Measurements from ENCODE around the gene EHD4. TPM values are rescaled to one million over a fixed set of nuclear protein-coding genes. Genes with fewer than 3 reads are reported as not detected.

Gene EHD4
- total RNA-seq, 3 donors from 2014 or later = 26.4 to 39.0 (median 35.0) TPM

DNA sequence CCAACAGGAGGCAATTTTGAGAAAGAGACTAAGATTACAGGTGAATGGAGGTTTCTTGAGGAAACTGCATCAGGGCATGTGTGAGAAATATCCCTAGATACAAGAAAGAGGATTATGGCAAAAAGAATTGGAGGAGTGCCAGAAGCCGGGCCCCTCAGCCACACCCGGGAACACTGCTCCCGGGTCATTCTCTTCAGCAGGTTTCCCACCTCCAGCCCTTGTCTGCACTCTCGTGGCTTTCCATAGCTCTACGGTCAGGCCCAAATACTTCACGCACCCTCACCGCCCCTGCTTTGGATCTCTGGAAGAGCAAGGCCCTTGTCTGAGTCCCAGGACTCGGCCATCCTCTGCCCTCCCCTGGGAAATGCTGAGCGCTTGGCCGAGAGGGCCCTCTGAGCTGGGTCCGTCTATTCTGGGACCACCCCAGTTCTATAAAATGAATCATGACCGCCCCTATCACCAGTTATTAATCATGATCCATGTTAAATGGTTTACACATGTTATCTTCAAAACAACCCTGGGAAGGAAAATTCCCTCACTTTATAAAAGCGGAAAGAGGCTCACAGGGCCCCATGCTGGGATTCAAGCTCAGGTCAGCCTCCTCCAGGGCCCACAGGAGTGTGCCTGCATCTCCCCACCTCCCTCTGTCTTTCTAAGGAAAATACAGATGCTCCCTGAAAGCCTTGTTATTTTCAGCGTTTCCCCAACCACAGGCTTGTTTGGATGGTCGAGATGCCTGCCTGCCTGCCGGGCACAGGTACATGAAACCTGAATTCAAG lies 39.7 kb downstream of the EHD4 start:
- Histone ChIP-seq H3K36me3 (ENCODE audit: low read depth) (no peaks in the 10 kb centered on the region), H3K4me1 (ENCODE audit: low read depth) (peaks cover 62% of the 10 kb centered on the region), H3K9me3 (no peaks in the 10 kb centered on the region), H3K4me3 (no peak overlapping the region)
- intact Hi-C loops (cut with DNase I, micrococcal nuclease) = no loop called here
- ATAC-seq (no peak), DNase-seq (no peak)
- TF ChIP-seq, protein P1, sequence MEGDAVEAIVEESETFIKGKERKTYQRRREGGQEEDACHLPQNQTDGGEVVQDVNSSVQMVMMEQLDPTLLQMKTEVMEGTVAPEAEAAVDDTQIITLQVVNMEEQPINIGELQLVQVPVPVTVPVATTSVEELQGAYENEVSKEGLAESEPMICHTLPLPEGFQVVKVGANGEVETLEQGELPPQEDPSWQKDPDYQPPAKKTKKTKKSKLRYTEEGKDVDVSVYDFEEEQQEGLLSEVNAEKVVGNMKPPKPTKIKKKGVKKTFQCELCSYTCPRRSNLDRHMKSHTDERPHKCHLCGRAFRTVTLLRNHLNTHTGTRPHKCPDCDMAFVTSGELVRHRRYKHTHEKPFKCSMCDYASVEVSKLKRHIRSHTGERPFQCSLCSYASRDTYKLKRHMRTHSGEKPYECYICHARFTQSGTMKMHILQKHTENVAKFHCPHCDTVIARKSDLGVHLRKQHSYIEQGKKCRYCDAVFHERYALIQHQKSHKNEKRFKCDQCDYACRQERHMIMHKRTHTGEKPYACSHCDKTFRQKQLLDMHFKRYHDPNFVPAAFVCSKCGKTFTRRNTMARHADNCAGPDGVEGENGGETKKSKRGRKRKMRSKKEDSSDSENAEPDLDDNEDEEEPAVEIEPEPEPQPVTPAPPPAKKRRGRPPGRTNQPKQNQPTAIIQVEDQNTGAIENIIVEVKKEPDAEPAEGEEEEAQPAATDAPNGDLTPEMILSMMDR (IDR thresholded peaks at IDR 0.05) = no peak

- H3K9me3 ChIP-seq = no peaks in the 10 kb centered on the region
- H3K4me1 ChIP-seq (ENCODE audit: low read depth) = peaks cover 68% of the 10 kb centered on the region
- ATAC-seq (no peak), DNase-seq (no peak)
- no peaks in the 10 kb centered on the region for H3K36me3 ChIP-seq (ENCODE audit: low read depth)
- intact Hi-C loops (cut with DNase I, micrococcal nuclease) = no loop called here
- no peak overlapping the region for H3K4me3 ChIP-seq
- TF ChIP-seq, protein P1 (IDR thresholded peaks at IDR 0.05) = no peak
Observed at GRCh38 chr15:41932101-41932500, 40.3 kb downstream of the EHD4 start.

DNA sequence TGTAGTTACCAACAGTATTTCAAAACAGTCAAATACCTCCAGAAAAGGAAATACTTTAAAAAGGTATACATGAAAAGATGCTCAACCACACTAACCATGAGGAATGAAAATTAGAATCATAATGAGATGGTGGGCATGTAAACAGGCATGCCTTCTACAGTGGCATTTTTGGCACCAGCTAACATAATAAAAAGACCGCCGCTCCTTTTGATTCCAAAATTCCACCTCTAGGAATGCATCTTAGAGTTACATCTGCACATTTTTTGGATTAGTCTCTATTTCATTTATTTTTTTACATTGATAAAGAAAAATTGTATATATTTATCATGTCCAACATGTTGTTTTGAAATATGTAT lies 41.5 kb downstream of the EHD4 start:
- DNase-seq = no peak
- Histone ChIP-seq H3K9me3 (no peaks in the 10 kb centered on the region), H3K4me1 (ENCODE audit: low read depth) (peaks cover 77% of the 10 kb centered on the region), H3K4me3 (no peak overlapping the region), H3K36me3 (ENCODE audit: low read depth) (no peaks in the 10 kb centered on the region)
- TF ChIP-seq, protein P1 (IDR thresholded peaks at IDR 0.05) = no peak
- no peak for ATAC-seq
- intact Hi-C loops (cut with DNase I, micrococcal nuclease) = no loop called here

DNA sequence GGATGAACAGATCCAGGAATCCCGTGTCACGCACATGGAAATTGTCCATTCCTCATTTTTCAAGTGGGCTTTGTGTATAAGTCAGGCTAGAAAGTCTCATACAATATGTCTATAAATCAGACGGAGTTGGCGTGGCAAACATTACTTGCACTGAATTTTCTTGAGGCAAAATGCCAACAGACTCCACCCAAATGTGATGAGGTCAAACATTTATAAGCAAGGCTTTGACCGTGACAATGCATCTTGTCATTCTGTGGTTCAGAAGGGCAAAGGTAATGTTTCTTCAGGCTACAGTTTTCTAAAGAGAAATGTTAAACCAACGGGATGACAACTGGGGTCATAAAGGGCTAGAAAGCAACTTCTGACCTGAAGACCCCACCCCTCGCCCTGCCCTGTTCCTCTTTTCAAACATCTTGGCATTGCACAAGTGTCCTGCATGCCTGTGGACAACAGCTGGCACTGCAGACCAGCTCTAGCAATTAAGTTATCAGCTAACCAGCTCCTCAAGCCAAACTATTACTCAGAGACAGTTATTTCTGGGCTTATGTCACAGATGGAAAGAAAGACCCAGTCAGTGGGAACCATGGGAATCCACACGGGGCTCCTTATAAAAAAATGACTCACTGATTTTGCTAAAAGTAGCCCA lies 42.0 kb downstream of the EHD4 start:
- no peak overlapping the region for H3K4me3 ChIP-seq
- TF ChIP-seq, protein P1 (IDR thresholded peaks at IDR 0.05) = no peak
- ATAC-seq (peak; percentile 56), DNase-seq (peak; percentile 56 to 86 (median 71))
- no peaks in the 10 kb centered on the region for H3K9me3 ChIP-seq
- intact Hi-C loops (cut with DNase I, micrococcal nuclease) = no loop called here
- peaks cover 73% of the 10 kb centered on the region for H3K4me1 ChIP-seq (ENCODE audit: low read depth)
- no peaks in the 10 kb centered on the region for H3K36me3 ChIP-seq (ENCODE audit: low read depth)

DNA sequence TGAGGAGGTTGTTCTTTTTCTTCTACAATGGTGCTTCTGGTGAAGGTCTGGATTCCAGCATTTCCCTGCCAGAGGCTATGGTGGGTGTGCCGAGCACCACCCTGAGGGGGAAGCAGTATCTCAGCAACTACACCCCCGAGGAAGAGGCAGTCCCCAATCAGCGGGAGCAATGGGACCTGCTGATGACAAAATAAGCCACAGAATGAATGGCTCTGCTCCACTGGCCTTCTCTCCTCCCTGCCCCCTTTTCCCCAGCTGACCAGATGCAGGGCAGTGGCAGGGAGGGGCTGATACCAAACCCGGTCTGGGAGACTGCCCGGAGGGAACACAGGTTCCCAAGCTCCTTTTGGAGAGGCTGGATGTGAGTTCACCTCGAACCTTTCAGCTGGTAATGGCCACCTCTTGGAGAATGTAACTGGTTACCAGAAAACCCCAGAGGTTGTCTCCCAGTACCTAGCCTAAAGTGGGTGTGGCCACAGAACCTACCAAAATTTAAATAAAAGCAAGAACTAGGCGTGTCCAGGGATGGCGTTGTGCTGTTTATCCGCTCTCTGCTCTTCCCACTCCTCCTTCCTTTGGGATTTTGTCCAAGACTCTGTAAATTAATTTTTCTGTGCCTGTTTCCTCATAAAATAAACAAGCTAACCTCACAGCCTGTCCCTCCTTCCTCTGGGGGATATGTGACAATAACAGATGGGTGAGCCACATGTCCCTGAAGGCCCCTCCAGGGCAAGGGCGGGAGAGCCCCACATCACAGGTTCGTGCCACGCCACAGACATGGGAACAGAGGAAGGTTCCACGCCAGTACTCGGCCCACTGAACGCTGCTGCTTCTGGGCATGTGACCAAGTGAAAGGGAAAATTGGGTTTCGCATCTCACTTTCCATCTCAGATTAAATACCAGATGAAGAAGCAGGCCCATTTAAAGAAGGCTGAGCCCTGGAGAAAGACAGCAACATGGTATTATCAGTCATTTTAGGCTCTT lies 43.4 kb downstream of the EHD4 start:
- intact Hi-C loops (cut with DNase I, micrococcal nuclease) = loop anchor here in 1 of 2 donors (5.0 kb wide), 1 partner anchor 43 kb away; the partner anchor contains the start of gene EHD4
- peak in 2 of 3 donors; percentile 42 to 71 for DNase-seq

More for the DNA sequence above, 43.4 kb downstream of the EHD4 start:
- ATAC-seq = peak; percentile 3
- Histone ChIP-seq H3K36me3 (ENCODE audit: low read depth) (no peaks in the 10 kb centered on the region), H3K9me3 (no peaks in the 10 kb centered on the region), H3K4me1 (ENCODE audit: low read depth) (peaks cover 64% of the 10 kb centered on the region), H3K4me3 (no peak overlapping the region)
- TF ChIP-seq, protein P1 (IDR thresholded peaks at IDR 0.05) = no peak
